Astrocyte (in vitro differentiated cells and primary cell): ENCODE measurements around the gene ZDHHC11B.

Source experiments
- EZH2 ChIP-seq: IDR thresholded peaks from 2 replicates; pipeline ENCODE4 v1.6.1; 2012; ENCODE audit warnings: mild to moderate bottlenecking, low read length, inconsistent platforms; ENCODE audit not compliant: insufficient read depth
- TF ChIP-seq, protein P1 (sequence below): IDR thresholded peaks from 2 replicates; pipeline ENCODE4 v1.5.1; 2011; ENCODE audit warnings: low read depth, mild to moderate bottlenecking, inconsistent platforms, low read length, moderate library complexity; ENCODE audit not compliant: insufficient read depth

DNA sequence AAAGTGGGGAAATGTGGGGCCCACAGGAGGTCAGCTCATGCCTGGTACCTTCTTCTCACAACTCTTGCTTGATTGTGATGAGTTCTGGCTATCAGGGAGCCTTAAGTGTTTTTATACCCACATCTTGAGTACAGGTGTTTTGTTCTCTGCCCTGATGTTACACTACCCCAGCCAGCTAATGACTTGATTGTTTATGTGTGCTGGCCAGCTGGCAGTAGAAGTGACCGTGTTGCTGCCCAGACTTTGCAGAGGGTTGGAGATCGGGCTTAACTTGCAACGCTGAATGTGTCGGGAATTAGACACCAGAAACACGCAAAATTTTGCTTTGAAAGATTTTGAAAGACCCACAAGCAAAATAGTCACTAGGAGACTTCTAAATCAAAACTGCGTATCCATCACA, 16.9 kb upstream of the ZDHHC11B start:
- TF ChIP-seq, protein P1, sequence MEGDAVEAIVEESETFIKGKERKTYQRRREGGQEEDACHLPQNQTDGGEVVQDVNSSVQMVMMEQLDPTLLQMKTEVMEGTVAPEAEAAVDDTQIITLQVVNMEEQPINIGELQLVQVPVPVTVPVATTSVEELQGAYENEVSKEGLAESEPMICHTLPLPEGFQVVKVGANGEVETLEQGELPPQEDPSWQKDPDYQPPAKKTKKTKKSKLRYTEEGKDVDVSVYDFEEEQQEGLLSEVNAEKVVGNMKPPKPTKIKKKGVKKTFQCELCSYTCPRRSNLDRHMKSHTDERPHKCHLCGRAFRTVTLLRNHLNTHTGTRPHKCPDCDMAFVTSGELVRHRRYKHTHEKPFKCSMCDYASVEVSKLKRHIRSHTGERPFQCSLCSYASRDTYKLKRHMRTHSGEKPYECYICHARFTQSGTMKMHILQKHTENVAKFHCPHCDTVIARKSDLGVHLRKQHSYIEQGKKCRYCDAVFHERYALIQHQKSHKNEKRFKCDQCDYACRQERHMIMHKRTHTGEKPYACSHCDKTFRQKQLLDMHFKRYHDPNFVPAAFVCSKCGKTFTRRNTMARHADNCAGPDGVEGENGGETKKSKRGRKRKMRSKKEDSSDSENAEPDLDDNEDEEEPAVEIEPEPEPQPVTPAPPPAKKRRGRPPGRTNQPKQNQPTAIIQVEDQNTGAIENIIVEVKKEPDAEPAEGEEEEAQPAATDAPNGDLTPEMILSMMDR = no peak
- TF ChIP-seq EZH2 = no peak
